ENCODE data around the gene UCP2. TPM values are rescaled to one million over a fixed set of nuclear protein-coding genes. Genes with fewer than 3 reads are reported as not detected.

Gene UCP2
- total RNA-seq, 3 donors from 2014 or later (not counting 1 experiment from before 2014, with no cell fraction given) = 463 to 946 (median 562) TPM

- Histone ChIP-seq H3K27me3 (ENCODE audit: control insufficient read depth, insufficient read depth, low read length) (no peaks in the 10 kb centered on the region), H3K36me3 (ENCODE audit: control insufficient read depth, insufficient read depth, low read length) (no peaks in the 10 kb centered on the region), H3K4me1 (ENCODE audit: control insufficient read depth, insufficient read depth, low read length) (peaks cover 11% of the 10 kb centered on the region), H3K27ac (ENCODE audit: low read length) (no peak overlapping the region), H3K9me3 (ENCODE audit: control insufficient read depth, insufficient read depth, low read length) (no peaks in the 10 kb centered on the region), H3K4me3 (ENCODE audit: low read length) (no peak overlapping the region)
- intact Hi-C loops (cut with micrococcal nuclease) = loop anchor here (5.0 kb wide), 2 partner anchors 131 to 486 kb away; no protein-coding TSS in a partner anchor
- Mint-ChIP-seq H3K36me3 (no peaks in the 10 kb centered on the region), H3K4me3 (no peak overlapping the region), H3K4me1 (peaks cover 10 to 14% of the 10 kb centered on the region in 2 donors), H3K27ac (no peak overlapping the region), H3K27me3 (ENCODE audit: low read depth in 2 of 2) (peaks cover 12 to 23% of the 10 kb centered on the region in 2 donors), H3K9me3 (no peaks in the 10 kb centered on the region)
- DNase-seq = no peak
- no peak for ATAC-seq
- WGBS (ENCODE audit: insufficient coverage) = 71% methylated on average over 4 of the region's 4 CpGs
- TF ChIP-seq CTCF (IDR thresholded peaks at IDR 0.05) = no peak
These were observed 21.3 kb downstream of the UCP2 start for GRCh38 chr11:73961321-73961720.

GRCh38 chr11:73958521-73959141, 24.0 kb downstream of the UCP2 start:
- no peak overlapping the region for H3K4me3 ChIP-seq (ENCODE audit: low read length)
- no peak for ATAC-seq
- no peaks in the 10 kb centered on the region for H3K27me3 ChIP-seq (ENCODE audit: control insufficient read depth, insufficient read depth, low read length)
- Mint-ChIP-seq H3K27me3 (ENCODE audit: low read depth in 2 of 2) (peaks cover 17 to 29% of the 10 kb centered on the region in 2 donors), H3K4me3 (no peak overlapping the region), H3K4me1 (peaks cover 5% of the 10 kb centered on the region in 2 donors), H3K36me3 (no peaks in the 10 kb centered on the region), H3K27ac (no peak overlapping the region), H3K9me3 (no peaks in the 10 kb centered on the region)
- DNase-seq = no peak
- no peak for TF ChIP-seq CTCF (IDR thresholded peaks at IDR 0.05)
- WGBS (ENCODE audit: insufficient coverage) = 91% methylated on average over 18 of the region's 18 CpGs
- H3K4me1 ChIP-seq (ENCODE audit: control insufficient read depth, insufficient read depth, low read length) = no peaks in the 10 kb centered on the region
- H3K9me3 ChIP-seq (ENCODE audit: control insufficient read depth, insufficient read depth, low read length) = no peaks in the 10 kb centered on the region
- intact Hi-C loops (cut with micrococcal nuclease) = no loop called here
- no peaks in the 10 kb centered on the region for H3K36me3 ChIP-seq (ENCODE audit: control insufficient read depth, insufficient read depth, low read length)
- H3K27ac ChIP-seq (ENCODE audit: low read length) = no peak overlapping the region

GRCh38 chr11:73957654-73958361, 24.8 kb downstream of the UCP2 start:
- Histone ChIP-seq H3K4me1 (ENCODE audit: control insufficient read depth, insufficient read depth, low read length) (no peaks in the 10 kb centered on the region), H3K27ac (ENCODE audit: low read length) (no peak overlapping the region), H3K9me3 (ENCODE audit: control insufficient read depth, insufficient read depth, low read length) (no peaks in the 10 kb centered on the region), H3K27me3 (ENCODE audit: control insufficient read depth, insufficient read depth, low read length) (no peaks in the 10 kb centered on the region), H3K36me3 (ENCODE audit: control insufficient read depth, insufficient read depth, low read length) (no peaks in the 10 kb centered on the region), H3K4me3 (ENCODE audit: low read length) (no peak overlapping the region)
- ATAC-seq (peak in 1 of 3 donors; percentile 26), DNase-seq (no peak)
- no peaks in the 10 kb centered on the region for H3K9me3 Mint-ChIP-seq
- H3K27me3 Mint-ChIP-seq (ENCODE audit: low read depth in 2 of 2) = peaks cover 17 to 29% of the 10 kb centered on the region in 2 donors
- intact Hi-C loops (cut with micrococcal nuclease) = no loop called here
- H3K4me1 Mint-ChIP-seq = peaks cover 5% of the 10 kb centered on the region in 2 donors
- no peak overlapping the region for H3K27ac Mint-ChIP-seq
- 69% methylated on average over 25 of the region's 25 CpGs for WGBS (ENCODE audit: insufficient coverage)
- H3K36me3 Mint-ChIP-seq = no peaks in the 10 kb centered on the region
- TF ChIP-seq CTCF (IDR thresholded peaks at IDR 0.05) = no peak
- peak overlapping the region; percentile 53 for H3K4me3 Mint-ChIP-seq

Data from natural killer cell (primary cell).